Measurements from ENCODE around the gene XIRP1. TPM values are rescaled to one million over a fixed set of nuclear protein-coding genes. Genes with fewer than 3 reads are reported as not detected.

The XIRP1 gene
- total RNA-seq, 4 donors from 2014 or later = not detected

DNA sequence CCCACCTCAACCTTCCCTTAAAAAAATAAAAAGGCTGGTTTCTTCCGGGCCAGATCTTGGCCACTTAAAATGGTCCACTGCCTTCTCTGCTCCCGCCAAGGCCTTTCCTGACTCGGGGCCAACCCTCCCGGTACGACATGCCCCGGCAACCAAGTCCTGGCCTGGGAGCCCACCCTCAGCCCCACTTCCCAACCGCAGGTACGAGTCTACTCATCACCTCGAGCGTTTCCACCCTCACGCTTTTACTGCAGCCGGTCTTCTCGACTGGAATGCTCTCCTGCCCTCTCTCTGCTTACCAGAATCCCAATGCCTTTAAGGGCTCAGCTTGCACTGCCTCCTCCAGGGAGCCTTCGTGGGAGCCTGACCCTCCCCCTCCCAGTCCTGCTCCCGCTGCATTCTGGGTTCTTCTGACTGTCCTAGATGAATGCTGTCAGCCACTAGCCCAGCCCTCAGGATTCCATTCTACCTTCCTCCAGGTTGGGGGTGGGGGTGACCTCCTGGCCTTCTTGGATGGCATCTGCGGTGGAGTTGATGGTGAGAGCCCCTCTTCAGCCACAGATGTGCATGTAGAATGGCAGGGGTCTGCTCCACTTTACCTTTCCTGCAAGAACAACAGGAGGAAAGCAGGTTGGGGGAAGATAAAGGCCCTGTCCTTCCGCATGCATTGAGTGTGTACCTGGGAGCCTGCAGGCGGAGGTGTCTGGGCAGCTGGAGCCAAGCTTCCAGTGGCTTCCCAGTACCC lies 37.9 kb downstream of the XIRP1 start:
- TF ChIP-seq, protein P1, sequence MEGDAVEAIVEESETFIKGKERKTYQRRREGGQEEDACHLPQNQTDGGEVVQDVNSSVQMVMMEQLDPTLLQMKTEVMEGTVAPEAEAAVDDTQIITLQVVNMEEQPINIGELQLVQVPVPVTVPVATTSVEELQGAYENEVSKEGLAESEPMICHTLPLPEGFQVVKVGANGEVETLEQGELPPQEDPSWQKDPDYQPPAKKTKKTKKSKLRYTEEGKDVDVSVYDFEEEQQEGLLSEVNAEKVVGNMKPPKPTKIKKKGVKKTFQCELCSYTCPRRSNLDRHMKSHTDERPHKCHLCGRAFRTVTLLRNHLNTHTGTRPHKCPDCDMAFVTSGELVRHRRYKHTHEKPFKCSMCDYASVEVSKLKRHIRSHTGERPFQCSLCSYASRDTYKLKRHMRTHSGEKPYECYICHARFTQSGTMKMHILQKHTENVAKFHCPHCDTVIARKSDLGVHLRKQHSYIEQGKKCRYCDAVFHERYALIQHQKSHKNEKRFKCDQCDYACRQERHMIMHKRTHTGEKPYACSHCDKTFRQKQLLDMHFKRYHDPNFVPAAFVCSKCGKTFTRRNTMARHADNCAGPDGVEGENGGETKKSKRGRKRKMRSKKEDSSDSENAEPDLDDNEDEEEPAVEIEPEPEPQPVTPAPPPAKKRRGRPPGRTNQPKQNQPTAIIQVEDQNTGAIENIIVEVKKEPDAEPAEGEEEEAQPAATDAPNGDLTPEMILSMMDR (IDR thresholded peaks at IDR 0.05; ENCODE audit: low read depth) = no peak

DNA sequence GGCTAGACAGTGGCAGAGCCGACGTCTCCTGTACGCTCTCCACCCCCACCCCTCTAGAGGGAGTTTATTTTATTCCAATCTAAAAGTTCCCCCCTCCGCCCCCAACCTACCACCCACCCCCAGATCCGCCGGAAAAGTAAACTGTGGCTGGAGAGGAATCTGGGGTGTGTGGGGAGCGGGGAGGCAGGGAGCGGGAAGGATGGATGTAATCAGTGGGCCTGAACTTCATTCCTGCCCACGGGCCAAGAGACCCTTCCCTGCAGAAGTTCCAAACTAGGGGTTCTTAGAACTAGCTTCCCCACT lies 38.5 kb downstream of the XIRP1 start:
- TF ChIP-seq, protein P1 (IDR thresholded peaks at IDR 0.05; ENCODE audit: low read depth) = no peak

DNA sequence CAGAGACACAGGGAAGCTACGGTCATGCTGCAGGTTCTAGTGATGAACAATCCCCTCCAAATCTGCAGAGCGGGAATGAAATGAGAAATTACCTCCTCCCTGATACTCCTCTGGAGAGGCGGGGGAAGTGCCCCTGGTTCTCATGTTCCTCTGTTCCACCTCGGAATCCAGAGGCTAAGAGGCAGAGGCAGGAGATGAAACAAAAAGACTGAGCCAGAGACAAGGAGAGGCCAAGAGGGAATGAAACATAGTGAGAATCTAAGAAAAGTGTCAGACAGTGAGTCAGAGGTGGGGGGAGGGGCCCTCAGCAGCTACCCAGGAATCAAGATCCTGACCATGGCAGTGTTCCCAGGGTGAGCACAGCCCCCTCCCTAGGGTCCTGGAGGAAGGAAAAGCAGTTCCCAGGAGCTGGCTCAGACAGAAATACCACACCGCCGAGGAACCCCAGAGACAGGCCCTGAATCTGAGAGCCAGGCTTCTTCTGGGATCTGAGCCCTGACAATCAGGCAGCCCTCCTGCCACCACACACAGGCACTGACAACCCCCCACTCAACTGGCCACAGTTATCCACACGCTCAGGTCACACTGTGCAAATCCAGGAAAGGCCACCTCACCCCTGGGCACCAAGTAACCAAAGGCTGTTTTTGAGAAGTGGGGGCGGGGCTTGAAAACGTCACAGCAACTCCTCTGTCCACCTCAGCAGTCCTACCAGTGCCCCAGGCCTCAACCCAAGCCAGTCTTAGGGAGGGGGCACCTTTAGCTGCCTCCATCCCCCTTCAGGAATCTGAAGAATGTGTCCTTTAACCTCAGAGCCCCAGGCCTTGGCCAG lies 41.4 kb downstream of the XIRP1 start:
- TF ChIP-seq, protein P1 (IDR thresholded peaks at IDR 0.05; ENCODE audit: low read depth) = no peak

DNA sequence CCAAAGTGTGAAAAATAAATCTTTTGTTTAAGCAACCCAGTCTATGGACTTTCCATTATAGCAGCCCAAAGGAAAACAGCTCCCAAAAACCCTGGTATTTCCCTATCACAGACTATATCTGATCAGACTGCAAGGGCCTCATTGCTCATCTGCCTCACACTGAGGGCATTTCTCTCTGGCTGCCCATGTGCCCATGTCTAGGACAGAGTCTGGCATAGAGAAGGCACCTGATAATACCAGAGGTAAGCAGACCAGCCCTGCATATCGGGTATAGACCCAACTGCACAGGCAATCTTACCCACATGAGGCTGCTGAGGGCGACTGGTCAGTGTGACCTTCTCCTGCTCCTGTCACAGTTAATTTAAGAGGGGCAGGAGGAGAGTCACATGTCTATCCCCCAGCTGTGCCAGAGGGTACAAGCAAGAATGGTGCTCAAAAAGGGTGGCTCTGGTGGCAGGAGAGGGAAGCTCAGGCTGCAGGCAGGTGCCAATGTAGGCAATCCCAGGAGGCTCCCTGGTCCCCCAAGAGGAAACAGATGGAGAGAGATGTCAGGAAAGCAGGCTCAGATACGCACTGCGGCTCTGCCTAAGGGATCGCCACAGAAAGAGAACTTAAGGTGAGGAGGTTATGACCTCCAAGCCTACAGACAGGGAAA lies 42.1 kb downstream of the XIRP1 start:
- TF ChIP-seq, protein P1 (IDR thresholded peaks at IDR 0.05; ENCODE audit: low read depth) = no peak

DNA sequence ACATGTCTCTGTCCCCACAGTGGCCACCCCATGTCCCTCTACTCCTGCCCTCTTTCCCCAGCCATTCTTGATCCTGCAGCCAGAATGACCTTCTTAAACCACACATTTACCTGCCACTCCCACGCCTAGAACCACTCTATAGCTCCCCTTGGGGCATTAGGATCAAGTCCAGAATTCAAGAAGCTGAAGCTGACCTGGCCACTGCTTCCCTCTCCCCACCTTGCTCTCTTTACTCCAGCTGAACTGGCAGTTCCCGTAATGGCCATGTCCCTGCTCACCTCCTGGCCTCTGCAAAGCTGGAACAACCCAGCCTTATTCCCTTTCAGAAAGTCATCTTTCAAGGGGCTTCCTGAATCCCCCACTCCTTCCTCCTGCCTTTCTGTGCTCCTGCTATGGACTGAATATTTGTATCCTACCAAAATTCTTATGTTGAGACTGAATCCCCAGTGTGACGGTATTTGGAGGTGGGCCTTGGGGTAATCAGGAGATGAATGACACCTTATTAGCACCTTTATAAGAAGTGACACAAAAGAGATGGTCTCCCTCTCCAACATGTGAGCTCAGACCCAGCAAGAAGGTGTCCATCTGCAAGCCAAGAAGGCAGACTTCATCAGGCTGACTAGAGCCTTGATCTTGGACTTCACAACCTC lies 42.8 kb downstream of the XIRP1 start:
- TF ChIP-seq, protein P1 (IDR thresholded peaks at IDR 0.05; ENCODE audit: low read depth) = no peak

DNA sequence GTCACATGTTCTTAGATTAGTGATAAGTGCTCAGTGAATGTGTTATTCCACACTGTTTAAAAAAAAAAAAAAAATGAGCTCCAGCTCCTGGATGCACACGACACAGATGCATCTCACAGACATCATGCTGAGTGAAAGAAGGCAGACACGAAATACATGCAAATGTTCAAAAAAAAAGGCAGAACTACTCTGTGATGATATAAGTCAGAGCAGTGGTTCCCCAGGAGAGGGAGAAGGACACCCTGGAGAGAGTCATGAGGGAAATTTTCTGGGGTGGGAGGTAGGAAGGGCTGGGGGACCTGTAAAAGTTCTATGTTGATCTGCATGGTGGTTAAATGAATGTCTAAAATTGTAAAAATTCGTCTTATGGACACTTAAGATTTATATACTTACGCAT lies 43.3 kb downstream of the XIRP1 start:
- TF ChIP-seq, protein P1 (IDR thresholded peaks at IDR 0.05; ENCODE audit: low read depth) = no peak
